ENCODE data around the gene CASKIN2. TPM values are rescaled to one million over a fixed set of nuclear protein-coding genes. Genes with fewer than 3 reads are reported as not detected.
"Not testable (repeated sequence)": the region's sequence is repeated elsewhere in the genome, so short reads cannot be mapped to it uniquely, and the experiment has no call there.

Gene CASKIN2
- total RNA-seq, 1 experiment from 2014 or later, result 41.8 TPM

DNA sequence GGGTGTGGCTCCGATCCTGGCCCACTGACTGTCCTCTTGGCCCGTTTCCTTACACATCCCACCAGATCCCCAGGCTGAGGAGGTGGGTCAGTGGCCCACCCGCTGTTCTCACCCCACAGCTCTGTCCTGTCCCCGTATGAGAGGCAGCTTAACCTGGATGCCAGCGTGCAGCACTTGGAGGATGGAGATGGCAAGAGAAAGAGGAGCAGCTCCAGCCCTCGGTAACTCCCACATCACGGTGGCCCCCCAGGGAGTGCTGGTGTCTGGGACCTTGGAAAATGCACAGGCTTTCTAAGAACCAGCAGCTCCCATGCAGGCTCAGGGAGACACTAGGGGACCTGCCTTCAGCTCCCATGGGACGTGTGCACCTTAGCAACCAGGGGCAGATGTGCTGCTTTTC lies 6.0 kb upstream of the CASKIN2 start:
- intact Hi-C loops (cut with micrococcal nuclease; ENCODE audit: unreplicated experiment), result no loop called here
- peaks cover 9% of the 10 kb centered on the region; the same call in 1 of the 2 replicates for H3K4me1 ChIP-seq
- no peak overlapping the region for H3K4me3 Mint-ChIP-seq (ENCODE audit: unreplicated experiment)
- no peaks in the 10 kb centered on the region for H3K27me3 Mint-ChIP-seq (ENCODE audit: insufficient read depth, unreplicated experiment)
- BruUV-seq (replicated peaks), result no TSS peak
- CTCF ChIA-PET, result no interaction called here
- H3K36me3 Mint-ChIP-seq (ENCODE audit: insufficient read depth, unreplicated experiment), result peaks cover 65% of the 10 kb centered on the region
- POLR2A ChIA-PET, result no interaction called here
- TF ChIP-seq, protein P1, sequence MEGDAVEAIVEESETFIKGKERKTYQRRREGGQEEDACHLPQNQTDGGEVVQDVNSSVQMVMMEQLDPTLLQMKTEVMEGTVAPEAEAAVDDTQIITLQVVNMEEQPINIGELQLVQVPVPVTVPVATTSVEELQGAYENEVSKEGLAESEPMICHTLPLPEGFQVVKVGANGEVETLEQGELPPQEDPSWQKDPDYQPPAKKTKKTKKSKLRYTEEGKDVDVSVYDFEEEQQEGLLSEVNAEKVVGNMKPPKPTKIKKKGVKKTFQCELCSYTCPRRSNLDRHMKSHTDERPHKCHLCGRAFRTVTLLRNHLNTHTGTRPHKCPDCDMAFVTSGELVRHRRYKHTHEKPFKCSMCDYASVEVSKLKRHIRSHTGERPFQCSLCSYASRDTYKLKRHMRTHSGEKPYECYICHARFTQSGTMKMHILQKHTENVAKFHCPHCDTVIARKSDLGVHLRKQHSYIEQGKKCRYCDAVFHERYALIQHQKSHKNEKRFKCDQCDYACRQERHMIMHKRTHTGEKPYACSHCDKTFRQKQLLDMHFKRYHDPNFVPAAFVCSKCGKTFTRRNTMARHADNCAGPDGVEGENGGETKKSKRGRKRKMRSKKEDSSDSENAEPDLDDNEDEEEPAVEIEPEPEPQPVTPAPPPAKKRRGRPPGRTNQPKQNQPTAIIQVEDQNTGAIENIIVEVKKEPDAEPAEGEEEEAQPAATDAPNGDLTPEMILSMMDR (IDR thresholded peaks at IDR 0.05; ENCODE audit: insufficient read depth in 1 of 2, low read depth in 1 of 2, low read length in 1 of 2, severe bottlenecking in 1 of 2, unreplicated experiment in 1 of 2), result no peak
- no peak for DNase-seq
- no peaks in the 10 kb centered on the region; the same call in 1 of the 2 replicates for H3K36me3 ChIP-seq (ENCODE audit: control insufficient read depth, insufficient read depth, low read length)
- H3K4me1 Mint-ChIP-seq (ENCODE audit: low read depth, unreplicated experiment), result peaks cover 28% of the 10 kb centered on the region
- H3K27me3 ChIP-seq (replicated peaks; ENCODE audit: control insufficient read depth, insufficient read depth, low read length), result no peaks in the 10 kb centered on the region
- H3K4me3 ChIP-seq (ENCODE audit: low read depth, low read length), result no peak overlapping the region
- H3K27ac Mint-ChIP-seq (ENCODE audit: unreplicated experiment), result no peak overlapping the region
- no peaks in the 10 kb centered on the region for H3K9me3 ChIP-seq
- no peaks in the 10 kb centered on the region for H3K9me3 Mint-ChIP-seq (ENCODE audit: unreplicated experiment)

DNA sequence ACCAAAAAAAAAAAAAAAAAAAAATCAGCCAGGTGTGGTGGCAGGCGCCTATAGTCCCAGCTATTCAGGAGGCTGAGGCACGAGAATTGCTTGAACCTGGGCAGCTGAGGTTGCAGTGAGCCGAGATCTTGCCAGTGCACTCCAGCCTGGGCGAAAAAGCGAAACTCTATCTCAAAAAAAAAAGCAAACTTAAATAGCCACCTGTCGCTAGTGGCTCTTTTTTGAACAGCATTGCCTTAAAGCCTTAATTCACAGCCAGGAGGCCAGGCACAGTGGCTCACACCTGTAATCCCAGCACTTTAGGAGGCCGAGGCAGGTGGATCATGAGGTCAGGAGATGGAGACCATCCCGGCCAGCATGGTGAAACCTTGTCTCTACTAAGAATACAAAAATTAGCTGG lies 5.1 kb upstream of the CASKIN2 start:
- H3K36me3 ChIP-seq (ENCODE audit: control insufficient read depth, insufficient read depth, low read length); H3K27me3 ChIP-seq (replicated peaks; ENCODE audit: control insufficient read depth, insufficient read depth, low read length); H3K4me1 ChIP-seq; H3K27me3 Mint-ChIP-seq (ENCODE audit: insufficient read depth, unreplicated experiment); BruUV-seq (replicated peaks); H3K27ac Mint-ChIP-seq (ENCODE audit: unreplicated experiment); H3K9me3 ChIP-seq; H3K4me3 Mint-ChIP-seq (ENCODE audit: unreplicated experiment); H3K9me3 Mint-ChIP-seq (ENCODE audit: unreplicated experiment); intact Hi-C loops (cut with micrococcal nuclease; ENCODE audit: unreplicated experiment); H3K4me3 ChIP-seq (ENCODE audit: low read depth, low read length); DNase-seq: not testable (repeated sequence)
- peaks cover 68% of the 10 kb centered on the region for H3K36me3 Mint-ChIP-seq (ENCODE audit: insufficient read depth, unreplicated experiment)
- H3K4me1 Mint-ChIP-seq (ENCODE audit: low read depth, unreplicated experiment), result peaks cover 28% of the 10 kb centered on the region
- ChIA-PET POLR2A (interaction anchor here (0.6 kb wide), 2 partner anchors 115 to 157 kb away, joined by 3 to 9 read pairs; no protein-coding TSS in a partner anchor), CTCF (interaction anchor here (0.5 to 1.3 kb wide), 2 partner anchors 12 to 69 kb away, joined by 4 to 5 read pairs; no protein-coding TSS in a partner anchor)

DNA sequence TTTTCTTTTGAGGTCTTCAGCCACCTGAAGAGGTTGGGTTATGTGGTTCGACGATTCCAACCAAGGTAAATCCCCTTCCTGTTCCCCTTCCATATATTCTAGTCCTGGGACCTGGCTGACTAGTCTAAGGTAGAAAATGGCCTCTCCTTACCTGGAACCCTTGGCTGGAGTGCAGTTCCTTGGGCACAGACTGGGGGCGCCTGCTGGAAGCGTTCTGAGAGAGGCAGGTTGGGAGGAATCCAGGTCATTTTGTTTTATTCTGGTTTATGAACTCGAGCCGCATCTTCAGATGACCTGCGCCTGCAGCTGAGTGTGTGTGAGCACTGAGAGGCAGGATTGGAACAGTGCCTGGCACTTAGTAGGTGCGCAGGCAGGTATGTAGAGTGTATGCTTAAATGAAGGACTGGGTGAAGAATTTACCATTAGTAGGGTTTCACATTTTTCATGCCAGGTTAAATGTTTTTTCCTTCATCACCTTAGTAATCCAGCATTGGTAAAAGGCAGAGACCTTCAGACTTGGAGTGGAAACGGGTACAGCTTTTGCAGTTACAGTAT lies 3.7 kb upstream of the CASKIN2 start:
- TF ChIP-seq, protein P1 (IDR thresholded peaks at IDR 0.05; ENCODE audit: insufficient read depth in 1 of 2, low read depth in 1 of 2, low read length in 1 of 2, severe bottlenecking in 1 of 2, unreplicated experiment in 1 of 2), result no peak
- POLR2A ChIA-PET, result interaction anchor here (0.5 to 0.6 kb wide), 2 partner anchors 13 to 66 kb away, joined by 6 to 9 read pairs; no protein-coding TSS in a partner anchor
- no peaks in the 10 kb centered on the region for H3K9me3 ChIP-seq
- Mint-ChIP-seq H3K27ac (ENCODE audit: unreplicated experiment) (no peak overlapping the region), H3K27me3 (ENCODE audit: insufficient read depth, unreplicated experiment) (no peaks in the 10 kb centered on the region), H3K36me3 (ENCODE audit: insufficient read depth, unreplicated experiment) (peaks cover 54% of the 10 kb centered on the region), H3K9me3 (ENCODE audit: unreplicated experiment) (no peaks in the 10 kb centered on the region), H3K4me3 (ENCODE audit: unreplicated experiment) (no peak overlapping the region), H3K4me1 (ENCODE audit: low read depth, unreplicated experiment) (peaks cover 22% of the 10 kb centered on the region)
- BruUV-seq (replicated peaks), result no TSS peak
- peaks cover 14% of the 10 kb centered on the region; the same call in 1 of the 2 replicates for H3K4me1 ChIP-seq
- H3K27me3 ChIP-seq (replicated peaks; ENCODE audit: control insufficient read depth, insufficient read depth, low read length), result no peaks in the 10 kb centered on the region
- intact Hi-C loops (cut with micrococcal nuclease; ENCODE audit: unreplicated experiment), result loop anchor here (5.0 kb wide), 1 partner anchor 33 kb away; no protein-coding TSS in a partner anchor
- H3K36me3 ChIP-seq (ENCODE audit: control insufficient read depth, insufficient read depth, low read length), result no peaks in the 10 kb centered on the region; the same call in 1 of the 2 replicates
- CTCF ChIA-PET, result interaction anchor here (1.3 kb wide), 1 partner anchor 13 kb away, joined by 4 read pairs; no protein-coding TSS in a partner anchor
- DNase-seq, result no peak
- H3K4me3 ChIP-seq (ENCODE audit: low read depth, low read length), result no peak overlapping the region

Data from Caco-2 (cell line).